Activated effector memory CD4-positive, alpha-beta T cell treated with anti-CD3 and anti-CD28 coated beads, Interleukin-2, amount 50 U/mL, for 16 hours (primary cell): ENCODE data around the gene CYP2C9.
"Not testable (repeated sequence)": the region's sequence is repeated elsewhere in the genome, so short reads cannot be mapped to it uniquely, and the experiment has no call there.

Experiments used
- DNase-seq: peaks from one replicate; pipeline ENCODE4 v3.0.0-alpha.2; 2020

Gene CYP2C9

GRCh38 chr10:94938383-94938782 lies at the start of gene CYP2C9:
Gene CYP2C9, plus strand, starts transcription at chr10:94938658. Its CDS starts 25 bp downstream, at chr10:94938683.
- DNase-seq: no peak

- no peak for DNase-seq
These were observed 49.3 kb upstream of the CYP2C9 start for GRCh38 chr10:94889123-94889522.

GRCh38 chr10:94890264-94891022 lies 48.0 kb upstream of the CYP2C9 start:
- no peak for DNase-seq

- not testable (repeated sequence) for DNase-seq
These were observed 40.0 kb upstream of the CYP2C9 start for GRCh38 chr10:94898414-94898813.

- DNase-seq: no peak
These were observed 36.4 kb upstream of the CYP2C9 start for GRCh38 chr10:94902080-94902479.

- DNase-seq: no peak
These were observed 35.9 kb upstream of the CYP2C9 start for GRCh38 chr10:94902570-94902969.

- not testable (repeated sequence) for DNase-seq
These were observed 33.8 kb upstream of the CYP2C9 start for GRCh38 chr10:94904506-94905148.

GRCh38 chr10:94916423-94916822 lies 22.0 kb upstream of the CYP2C9 start:
- no peak for DNase-seq

- DNase-seq: no peak
These were observed 1.7 kb upstream of the CYP2C9 start for GRCh38 chr10:94936721-94937120.

- DNase-seq: not testable (repeated sequence)
These were observed 5.1 kb downstream of the CYP2C9 start for GRCh38 chr10:94943432-94944103.

- DNase-seq: not testable (repeated sequence)
These were observed 7.7 kb downstream of the CYP2C9 start for GRCh38 chr10:94946181-94946580.

GRCh38 chr10:94963901-94964300 lies 25.4 kb downstream of the CYP2C9 start:
- no peak for DNase-seq

- DNase-seq: no peak
These were observed 45.1 kb downstream of the CYP2C9 start for GRCh38 chr10:94983555-94983954.

- DNase-seq: no peak
These were observed 50.7 kb downstream of the CYP2C9 start for GRCh38 chr10:94989192-94989591.

- no peak for DNase-seq
These were observed 52.9 kb downstream of the CYP2C9 start for GRCh38 chr10:94991243-94991888.

GRCh38 chr10:94992811-94993210 lies 54.4 kb downstream of the CYP2C9 start:
- DNase-seq: no peak

GRCh38 chr10:94997741-94998174 lies 59.3 kb downstream of the CYP2C9 start:
- DNase-seq: no peak

GRCh38 chr10:95026461-95026860 lies 88.0 kb downstream of the CYP2C9 start:
- no peak for DNase-seq

- DNase-seq: no peak
These were observed 93.2 kb downstream of the CYP2C9 start for GRCh38 chr10:95031656-95032055.

GRCh38 chr10:95034401-95034800 lies 95.9 kb downstream of the CYP2C9 start:
- no peak for DNase-seq

- DNase-seq: no peak
These were observed 97.2 kb downstream of the CYP2C9 start for GRCh38 chr10:95035332-95036295.

GRCh38 chr10:95039281-95039680 lies 100.8 kb downstream of the CYP2C9 start:
- no peak for DNase-seq
